LNCAP (cell line): ENCODE measurements around the gene TSSK1B.

Experiments used
- TF ChIP-seq, protein P1 (sequence below): fragments of 450-650 bp; IDR thresholded peaks from 2 replicates; pipeline ENCODE4 v1.5.1; 2017; ENCODE audit warnings: mild to moderate bottlenecking

The TSSK1B gene

GRCh38 chr5:113434889-113435288 lies at the start of gene TSSK1B:
TSS of gene TSSK1B (minus strand) at chr5:113434989. CDS start at chr5:113434839, 150 bp downstream.
- TF ChIP-seq, protein P1, sequence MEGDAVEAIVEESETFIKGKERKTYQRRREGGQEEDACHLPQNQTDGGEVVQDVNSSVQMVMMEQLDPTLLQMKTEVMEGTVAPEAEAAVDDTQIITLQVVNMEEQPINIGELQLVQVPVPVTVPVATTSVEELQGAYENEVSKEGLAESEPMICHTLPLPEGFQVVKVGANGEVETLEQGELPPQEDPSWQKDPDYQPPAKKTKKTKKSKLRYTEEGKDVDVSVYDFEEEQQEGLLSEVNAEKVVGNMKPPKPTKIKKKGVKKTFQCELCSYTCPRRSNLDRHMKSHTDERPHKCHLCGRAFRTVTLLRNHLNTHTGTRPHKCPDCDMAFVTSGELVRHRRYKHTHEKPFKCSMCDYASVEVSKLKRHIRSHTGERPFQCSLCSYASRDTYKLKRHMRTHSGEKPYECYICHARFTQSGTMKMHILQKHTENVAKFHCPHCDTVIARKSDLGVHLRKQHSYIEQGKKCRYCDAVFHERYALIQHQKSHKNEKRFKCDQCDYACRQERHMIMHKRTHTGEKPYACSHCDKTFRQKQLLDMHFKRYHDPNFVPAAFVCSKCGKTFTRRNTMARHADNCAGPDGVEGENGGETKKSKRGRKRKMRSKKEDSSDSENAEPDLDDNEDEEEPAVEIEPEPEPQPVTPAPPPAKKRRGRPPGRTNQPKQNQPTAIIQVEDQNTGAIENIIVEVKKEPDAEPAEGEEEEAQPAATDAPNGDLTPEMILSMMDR = no peak

GRCh38 chr5:113480243-113480642 lies 45.5 kb upstream of the TSSK1B start:
- TF ChIP-seq, protein P1 = no peak

DNA sequence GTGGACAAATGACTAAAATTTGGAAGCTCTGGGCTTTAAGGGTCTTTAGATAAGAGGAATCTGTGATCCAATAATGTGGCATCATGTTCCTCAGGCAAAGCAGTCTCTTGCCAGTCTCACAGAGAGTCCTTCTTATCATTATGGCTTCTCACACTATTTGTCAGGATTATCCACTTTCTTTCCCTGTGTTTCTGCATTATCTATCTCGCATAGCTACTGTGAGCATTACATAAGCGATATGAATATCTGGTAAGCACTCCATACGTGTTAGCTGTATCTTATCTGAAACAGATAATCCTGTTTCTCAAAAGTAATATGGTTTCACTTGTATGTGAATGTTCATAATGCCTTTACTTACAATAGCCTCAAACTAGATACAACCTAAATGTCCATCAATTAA lies 43.9 kb upstream of the TSSK1B start:
- TF ChIP-seq, protein P1 = no peak

- TF ChIP-seq, protein P1 = no peak
These were observed 39.4 kb upstream of the TSSK1B start for GRCh38 chr5:113474100-113474728.

DNA sequence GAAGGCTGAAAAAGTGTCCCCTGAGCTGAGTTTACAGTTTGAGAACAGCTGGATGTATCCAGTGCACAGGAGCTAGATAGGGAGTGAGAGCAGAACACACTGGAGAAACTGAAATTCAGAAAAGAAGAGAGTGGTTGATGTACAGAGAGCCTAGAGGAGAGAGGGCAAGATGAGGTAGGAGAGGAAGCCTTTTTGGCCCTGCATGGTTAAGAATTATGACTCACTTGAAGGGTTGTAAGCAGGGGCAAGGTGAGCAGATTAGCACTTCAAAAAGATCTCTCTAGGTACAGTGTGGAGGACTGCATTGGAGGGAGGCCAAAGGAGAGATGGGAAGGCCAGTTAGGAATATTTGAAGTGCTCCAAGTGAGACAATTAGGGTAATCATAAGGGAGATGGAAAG lies 28.2 kb upstream of the TSSK1B start:
- TF ChIP-seq, protein P1 = no peak

DNA sequence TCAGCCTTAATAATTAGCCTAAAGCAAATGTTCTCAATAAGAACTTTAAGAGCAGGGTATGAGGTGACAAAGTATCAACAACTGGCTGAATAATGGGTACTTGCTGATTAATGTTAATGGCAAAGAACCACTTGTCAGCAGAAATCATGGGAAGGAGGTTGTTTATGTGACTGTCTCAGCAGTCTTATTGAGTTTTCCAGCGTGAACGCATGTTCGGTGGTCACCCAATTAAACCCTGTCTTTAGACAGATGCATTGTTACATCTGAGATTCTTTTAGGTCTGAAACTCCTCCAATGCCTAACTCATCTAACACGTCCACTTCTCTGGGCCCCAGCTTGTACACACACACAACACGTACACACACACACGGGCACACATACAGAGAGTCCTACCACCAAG lies 18.2 kb upstream of the TSSK1B start:
- TF ChIP-seq, protein P1 = no peak

GRCh38 chr5:113451797-113452196 lies 17.0 kb upstream of the TSSK1B start:
- TF ChIP-seq, protein P1 = no peak

DNA sequence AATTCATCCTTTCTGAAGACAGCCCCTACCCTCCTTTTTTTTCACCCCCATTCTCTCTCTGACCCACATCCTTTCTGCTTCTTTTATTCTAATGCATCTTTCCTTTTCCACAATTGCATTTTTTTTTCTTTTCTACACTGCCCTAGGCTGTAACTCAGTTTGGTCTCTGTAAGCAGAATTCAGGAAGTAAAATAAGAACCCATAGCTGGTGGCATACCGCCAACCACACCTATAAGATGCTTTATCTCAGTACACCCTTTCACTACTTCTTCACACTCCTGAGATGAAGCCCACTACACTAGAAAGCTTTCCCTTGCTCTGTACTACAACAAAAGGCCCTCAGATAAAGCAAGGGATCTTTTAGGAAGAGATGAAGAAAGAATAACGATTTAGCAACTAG lies 16.1 kb upstream of the TSSK1B start:
- TF ChIP-seq, protein P1 = no peak
